Heart right ventricle (tissue), 16 donors: ENCODE data around the gene AHNAK2. TPM values are rescaled to one million over a fixed set of nuclear protein-coding genes. Genes with fewer than 3 reads are reported as not detected.
"Not testable (repeated sequence)": the region's sequence is repeated elsewhere in the genome, so short reads cannot be mapped to it uniquely, and the experiment has no call there.

Source experiments
- ATAC-seq, 8 donors: fragments of 200-7000 bp; cut with Tn5 transposase; one replicate each; pipeline ENCODE4 v1.9.1; 2020; ENCODE audit warnings: mild to moderate bottlenecking in 8 of 8, moderate library complexity in 8 of 8, moderate number of reproducible peaks in 1 of 8
- DNase-seq, 2 donors: peaks; one replicate each; pipeline ENCODE4 v3.0.0-alpha.2; 2020
- H3K27ac ChIP-seq, 10 donors: fragments of 200-600 bp; sonication (generic) in 2 of 10; one replicate each; pipeline versions ENCODE4 v1.5.0 to v1.8.0; 2020 to 2022; ENCODE audit warnings: mild to moderate bottlenecking in 3 of 10
- H3K27me3 ChIP-seq, 7 donors: fragments of 200-600 bp; one replicate each; pipeline ENCODE4 v1.8.0; 2021 to 2022; ENCODE audit warnings: mild to moderate bottlenecking in 2 of 7
- H3K36me3 ChIP-seq, 9 donors: fragments of 200-600 bp; sonication (generic) in 1 of 9; one replicate each; pipeline versions ENCODE4 v1.5.0 to v1.8.0; 2020 to 2022; ENCODE audit warnings: mild to moderate bottlenecking in 2 of 9
- H3K4me1 ChIP-seq, 9 donors: fragments of 200-600 bp; sonication (generic) in 1 of 9; one replicate each; pipeline versions ENCODE4 v1.5.0 to v1.8.0; 2020 to 2022; ENCODE audit warnings: mild to moderate bottlenecking in 4 of 9
- H3K4me3 ChIP-seq, 10 donors: fragments of 200-600 bp; sonication (generic) in 2 of 10; one replicate each; pipeline versions ENCODE4 v1.5.0 to v1.8.0; 2020 to 2022; ENCODE audit warnings: mild to moderate bottlenecking in 7 of 10, moderate library complexity in 2 of 10
- H3K9me3 ChIP-seq, 11 donors: fragments of 200-600 bp in 10 of 11; sonication (generic) in 2 of 11; one replicate each; pipeline versions ENCODE4 v1.5.0 to v1.8.0; 2013 to 2022; ENCODE audit warnings: mild to moderate bottlenecking in 2 of 11, control low read depth in 1 of 11, moderate library complexity in 1 of 11
- CTCF ChIP-seq, 9 donors: fragments of 200-600 bp; sonication (generic) in 2 of 9; IDR thresholded peaks; one replicate each; pipeline versions ENCODE4 v1.5.0 to v1.8.0; 2021 to 2022; ENCODE audit warnings: antibody characterized with exemption in 9 of 9, mild to moderate bottlenecking in 5 of 9, moderate library complexity in 1 of 9
- WGBS, 2 donors: extraction: QIAGEN DNeasy Blood & Tissue Kit; methylation state at CpG; one replicate each; pipeline ENCODE4 v1.1.7; 2013; ENCODE audit warnings: inconsistent platforms in 1 of 2; 5-methylcytosine and 5-hydroxymethylcytosine counted together
- intact Hi-C, 10 donors: fragments of 100-400 bp; cut with DNase I; formaldehyde crosslinking; loops; one replicate each; pipeline versions ENCODE4 v1.11.1 to v1.14.2; 2022
- polyA plus RNA-seq, 2 donors: library from polyadenylated mRNA; stranded (reverse); fragments of 200-250 nt; gene quantifications; one replicate each; pipeline ENCODE4 v1.2.3, GENCODE V29; 2013
- total RNA-seq, 10 donors: library from RNA; stranded (reverse); fragmentation: NEBNext Ultra II Directional in 3 of 10; extraction: Animal tissue kit (Norgen Biotek cat#: 25700) in 3 of 10; gene quantifications; one replicate each; pipeline versions ENCODE4 v1.2.1 to v1.2.4, GENCODE V29; 2021 to 2023
- donor health status: Arrhythmogenic right ventricular cardiomyopathy.
- donor health status: ischemic (EF 13 %, LVEDD 7.1; RV severe dilation, severe dysfunction).
- donor health status: healthy with polysubstance abuse.
- donor health status: DM: no; HTN: yes; CAD: no.
- donor health status: DM: no; HTN: no; CAD: no.
- donor health status: ischemic (EF 25% LVEDD 6.9; RV normal size, moderate dysfunction).
- donor health status: ischemic (EF 25% LVEDD 5.7; RV mildly dilated, moderate dysfunction).
- donor health status: healthy.
- donor health status: DM: yes; HTN: yes; CAD: no.
- donor health status: Ischemic cardiomyopathy.
- donor health status: ischemic (EF 35%, LVEDD 5.7; RV mildly dilated, moderate dysfunction).
- donor health status: nonischemic (EF 11% LVEDD 7.7; RV severe dilation, severe dysfunction).
- donor health status: DM: yes; HTN: yes; CAD: no.
- donor health status: PGD.
- donor health status: ischemic (EF 29% LVEDD 5.4; RV normal size, mild dysfunction).
- donor health status: nonischemic (EF 23%, LVEDD 6.1; RV moderate dilation, normal function).

AHNAK2 gene
- total and polyA plus RNA-seq, 12 donors: 1.1 to 29.5 (median 3.1) TPM

DNA sequence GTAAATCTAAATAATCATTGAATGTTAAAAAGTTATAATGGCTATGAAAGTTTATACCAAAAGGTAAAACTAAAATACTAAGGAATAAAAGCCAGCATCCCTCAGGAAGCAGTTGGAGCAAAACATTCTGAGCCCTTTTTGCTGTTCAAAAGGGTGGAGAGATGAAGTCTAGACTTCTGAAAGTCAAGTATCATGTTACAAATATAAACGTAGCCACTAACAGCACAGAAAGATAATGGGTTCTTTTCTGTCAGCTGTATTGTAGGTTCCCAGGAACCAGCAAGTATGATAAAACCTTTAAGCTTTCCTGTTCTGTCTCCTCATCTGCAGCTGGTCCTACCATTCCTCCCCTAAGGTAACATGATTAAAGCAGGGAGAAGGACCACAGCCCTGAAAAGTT is 69.9 kb downstream of the AHNAK2 start:
- DNase-seq (no peak), ATAC-seq (no peak)
- Histone ChIP-seq H3K4me3 (no peak overlapping the region), H3K36me3 (no peaks in the 10 kb centered on the region), H3K9me3 (peaks cover 0 to 23% (median 13%) of the 10 kb centered on the region in 11 donors), H3K27ac (no peak overlapping the region), H3K4me1 (no peaks in the 10 kb centered on the region), H3K27me3 (peaks cover 0 to 21% (median 0%) of the 10 kb centered on the region in 7 donors)
- TF ChIP-seq CTCF (IDR thresholded peaks at IDR 0.05): no peak
- intact Hi-C loops: no loop called here
- 3 to 9% methylated on average over 1 of the region's 1 CpG for WGBS, 2 donors

DNA sequence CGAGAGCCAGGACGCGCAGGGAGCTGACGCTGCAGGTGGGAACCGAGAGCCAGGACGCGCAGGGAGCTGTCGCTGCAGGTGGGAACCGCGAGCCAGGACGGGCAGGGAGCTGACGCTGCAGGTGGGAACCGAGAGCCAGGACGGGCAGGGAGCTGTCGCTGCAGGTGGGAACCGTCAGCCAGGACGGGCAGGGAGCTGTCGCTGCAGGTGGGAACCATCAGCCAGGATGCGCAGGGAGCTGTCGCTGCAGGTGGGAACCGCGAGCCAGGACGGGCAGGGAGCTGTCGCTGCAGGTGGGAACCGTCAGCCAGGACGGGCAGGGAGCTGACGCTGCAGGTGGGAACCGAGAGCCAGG is 72.6 kb downstream of the AHNAK2 start:
- ATAC-seq, H3K9me3 ChIP-seq, intact Hi-C loops, H3K4me1 ChIP-seq, H3K36me3 ChIP-seq, DNase-seq, H3K4me3 ChIP-seq, H3K27ac ChIP-seq: not testable (repeated sequence)
- WGBS, 2 donors: 82 to 87% methylated on average over 24 to 28 of the region's 28 CpGs
- peaks cover 0 to 24% (median 0%) of the 10 kb centered on the region in 7 donors for H3K27me3 ChIP-seq

DNA sequence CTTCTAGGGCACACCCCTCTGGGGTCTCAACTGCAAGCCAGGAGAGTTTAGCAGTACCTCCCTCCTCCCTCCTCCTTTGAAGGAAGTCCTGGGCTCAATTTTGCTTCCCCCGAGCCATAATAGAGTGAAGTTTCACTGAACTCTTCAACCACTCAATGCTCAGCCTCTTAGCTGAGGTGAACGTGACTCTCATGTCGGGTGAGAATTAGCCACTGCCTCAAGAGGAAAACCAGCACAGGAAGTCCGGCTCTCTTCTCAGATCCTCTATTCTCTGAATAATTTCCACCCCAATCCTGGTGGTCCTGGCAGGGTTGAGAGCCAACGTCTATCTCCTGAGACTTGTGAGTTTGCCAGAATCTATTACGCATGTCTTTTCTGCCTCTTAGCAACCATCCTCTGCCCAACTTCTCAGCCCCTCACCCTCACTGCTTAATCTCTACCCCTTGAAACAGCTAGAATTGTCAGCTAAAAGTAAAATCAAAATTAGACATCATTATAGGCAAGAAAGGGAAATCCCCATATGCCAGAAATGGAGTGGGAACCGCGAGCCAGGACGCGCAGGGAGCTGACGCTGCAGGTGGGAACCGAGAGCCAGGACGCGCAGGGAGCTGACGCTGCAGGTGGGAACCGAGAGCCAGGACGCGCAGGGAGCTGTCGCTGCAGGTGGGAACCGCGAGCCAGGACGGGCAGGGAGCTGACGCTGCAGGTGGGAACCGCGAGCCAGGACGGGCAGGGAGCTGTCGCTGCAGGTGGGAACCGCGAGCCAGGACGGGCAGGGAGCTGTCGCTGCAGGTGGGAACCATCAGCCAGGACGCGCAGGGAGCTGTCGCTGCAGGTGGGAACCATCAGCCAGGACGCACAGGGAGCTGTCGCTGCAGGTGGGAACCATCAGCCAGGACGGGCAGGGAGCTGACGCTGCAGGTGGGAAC is 73.3 kb downstream of the AHNAK2 start:
- intact Hi-C loops: loop anchor here in 1 of 10 donors (5.0 kb wide), 1 partner anchor 1963 kb away; no protein-coding TSS in a partner anchor
- not testable (repeated sequence) for H3K4me1 ChIP-seq, H3K4me3 ChIP-seq, H3K27ac ChIP-seq, H3K36me3 ChIP-seq, H3K9me3 ChIP-seq, DNase-seq, ATAC-seq
- WGBS, 2 donors: 66 to 75% methylated on average over 30 to 38 of the region's 38 CpGs
- peaks cover 0 to 18% (median 0%) of the 10 kb centered on the region in 7 donors for H3K27me3 ChIP-seq

- DNase-seq: no peak
- no peak for TF ChIP-seq CTCF (IDR thresholded peaks at IDR 0.05)
- Histone ChIP-seq H3K27ac (no peak overlapping the region), H3K9me3 (no peaks in the 10 kb centered on the region), H3K36me3 (no peaks in the 10 kb centered on the region), H3K4me3 (no peak overlapping the region), H3K27me3 (peaks cover 0 to 14% (median 0%) of the 10 kb centered on the region in 7 donors), H3K4me1 (no peaks in the 10 kb centered on the region)
- no peak for ATAC-seq
- intact Hi-C loops: loop anchor here in 1 of 10 donors (5.0 kb wide), 1 partner anchor 1962 kb away; no protein-coding TSS in a partner anchor
- 90 to 93% methylated on average over 7 of the region's 7 CpGs for WGBS, 2 donors
Observed at GRCh38 chr14:104903990-104904389, 74.2 kb downstream of the AHNAK2 start.

DNA sequence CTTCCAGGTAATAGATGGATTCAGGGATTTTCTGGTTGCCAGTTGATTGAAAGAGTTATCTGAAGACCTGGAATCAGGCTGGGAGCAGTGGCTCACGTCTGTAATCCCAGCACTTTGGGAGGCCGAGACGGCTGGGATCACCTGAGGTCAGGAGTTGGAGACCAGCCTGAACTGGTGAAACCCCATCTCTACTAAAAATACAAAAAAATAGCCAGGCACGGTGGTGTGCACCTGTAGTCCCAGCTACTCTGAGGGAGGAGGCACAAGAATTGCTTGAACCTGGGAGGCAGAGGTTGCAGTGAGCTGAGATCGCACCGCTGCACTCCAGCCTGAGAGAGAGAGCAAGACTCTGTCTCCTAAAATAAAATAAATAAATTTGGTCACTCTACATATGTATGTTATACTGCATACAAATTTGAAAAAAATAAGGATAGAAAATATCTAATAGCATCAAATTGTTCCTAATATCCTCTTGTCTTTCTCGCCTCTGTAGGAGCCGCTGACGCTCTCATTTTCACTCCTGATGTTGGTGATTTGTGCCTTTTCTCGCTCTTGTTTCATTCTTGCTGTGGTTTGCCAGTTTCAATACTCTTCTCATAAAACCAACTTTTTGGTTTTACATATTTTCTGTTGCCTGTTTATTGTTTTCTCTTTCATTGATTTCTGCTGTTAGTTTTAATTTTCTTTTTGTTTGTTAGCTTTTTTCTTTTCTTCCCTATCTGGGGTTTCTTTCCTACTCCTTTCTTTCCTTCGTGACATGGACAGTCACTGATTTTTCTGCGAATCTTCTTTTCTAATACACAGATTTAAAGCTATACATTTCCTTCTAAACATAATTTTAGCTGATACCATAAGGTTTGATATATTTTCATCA is 77.3 kb downstream of the AHNAK2 start:
- peaks cover 0 to 14% (median 0%) of the 10 kb centered on the region in 7 donors for H3K27me3 ChIP-seq
- H3K27ac ChIP-seq: no peak overlapping the region
- H3K9me3 ChIP-seq: no peaks in the 10 kb centered on the region
- no peak for TF ChIP-seq CTCF (IDR thresholded peaks at IDR 0.05)
- DNase-seq (no peak), ATAC-seq (no peak)
- 81 to 82% methylated on average over 12 of the region's 12 CpGs for WGBS, 2 donors
- intact Hi-C loops: loop anchor here in 1 of 10 donors (5.0 kb wide), 1 partner anchor 1959 kb away; no protein-coding TSS in a partner anchor
- no peaks in the 10 kb centered on the region for H3K36me3 ChIP-seq
- peaks cover 0 to 10% (median under 1%) of the 10 kb centered on the region in 9 donors for H3K4me1 ChIP-seq
- no peak overlapping the region for H3K4me3 ChIP-seq
